HG03196 (cell line): ENCODE results near the gene GABRG3.
"Not testable (repeated sequence)": the region's sequence is repeated elsewhere in the genome, so short reads cannot be mapped to it uniquely, and the experiment has no call there.

Source experiments
- ATAC-seq: cut with Tn5 transposase; IDR thresholded peaks from one replicate; pipeline ENCODE4 v1.9.1; 2021; ENCODE audit not compliant: unreplicated experiment

GABRG3 gene

DNA sequence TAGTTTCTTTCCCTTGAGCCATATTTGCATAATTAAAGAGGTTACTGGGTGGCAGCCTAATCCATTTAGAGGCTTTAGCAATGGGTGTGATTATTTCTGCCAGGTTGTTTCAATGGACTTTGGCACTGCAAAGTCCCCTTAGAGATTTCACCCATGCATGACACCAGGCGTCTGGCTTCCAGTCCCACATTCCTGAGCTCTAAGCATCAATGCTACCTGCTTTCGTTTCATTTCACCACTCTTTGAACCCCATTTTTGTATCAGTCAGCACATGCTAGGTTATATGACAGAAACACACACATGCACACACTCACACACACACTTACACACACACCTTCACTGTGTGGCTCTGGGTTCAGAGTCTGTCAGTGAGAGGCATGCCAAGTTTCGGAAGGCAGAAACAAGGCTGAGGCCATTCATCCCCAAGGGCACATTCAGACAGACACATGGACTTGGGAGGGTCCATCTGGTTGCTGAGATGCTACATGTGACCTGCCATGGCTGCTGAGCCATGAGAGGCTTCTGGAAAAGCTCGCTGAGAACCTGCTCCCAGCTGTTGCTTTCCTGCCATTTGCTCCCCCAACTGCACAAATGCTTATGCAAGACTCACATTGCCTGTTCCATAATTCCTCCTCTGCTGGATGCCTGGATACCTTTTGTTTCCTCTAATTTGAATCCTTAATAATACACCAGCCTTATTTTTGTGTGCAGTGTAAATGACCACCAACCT, 354.1 kb downstream of the GABRG3 start:
- ATAC-seq: no peak

DNA sequence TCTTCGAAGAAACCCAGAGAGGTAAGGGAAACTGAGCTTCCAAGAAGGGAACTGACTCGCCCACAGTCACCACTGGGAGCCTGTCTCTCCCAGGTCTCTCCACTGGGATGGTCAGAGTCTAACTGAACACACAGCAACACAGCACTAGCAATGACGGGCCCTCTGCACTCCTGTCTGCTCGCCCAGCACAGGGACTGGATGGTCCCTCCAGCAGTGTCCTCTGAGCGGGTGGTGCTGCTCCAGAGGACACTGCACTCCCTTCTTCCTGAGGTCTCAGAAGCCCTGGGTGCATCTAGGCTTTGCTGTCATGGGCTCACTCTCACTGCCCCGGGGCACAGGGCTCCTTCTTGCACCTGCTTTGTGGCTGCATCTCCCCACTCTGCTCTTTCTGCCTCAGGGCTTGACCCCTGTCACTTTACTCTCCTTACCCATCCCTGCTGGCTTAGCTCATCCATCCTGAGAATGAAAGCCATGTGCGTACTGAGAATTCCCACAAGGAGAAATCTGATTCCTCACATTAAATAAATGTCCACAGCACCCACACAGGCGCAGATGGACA, 356.6 kb downstream of the GABRG3 start:
- ATAC-seq: no peak

DNA sequence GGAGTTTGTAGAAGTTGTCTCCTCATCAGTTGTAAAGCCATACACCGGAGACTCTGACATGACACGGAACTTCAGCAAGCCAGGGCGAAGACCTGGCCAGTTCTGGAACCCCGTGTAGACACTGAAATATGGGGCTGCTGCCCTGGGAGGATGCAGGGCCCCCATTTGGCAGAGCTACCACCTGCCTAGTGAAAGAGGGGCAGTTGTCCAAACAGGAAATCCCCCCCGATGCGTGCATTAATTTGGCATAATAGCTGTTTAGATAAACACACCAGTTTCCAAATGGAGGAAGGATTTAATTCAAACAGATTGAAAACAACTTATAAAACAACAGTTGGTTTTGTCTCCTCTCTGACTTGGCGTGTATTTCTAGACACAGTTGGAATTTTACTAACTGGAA, 357.2 kb downstream of the GABRG3 start:
- ATAC-seq: no peak

DNA sequence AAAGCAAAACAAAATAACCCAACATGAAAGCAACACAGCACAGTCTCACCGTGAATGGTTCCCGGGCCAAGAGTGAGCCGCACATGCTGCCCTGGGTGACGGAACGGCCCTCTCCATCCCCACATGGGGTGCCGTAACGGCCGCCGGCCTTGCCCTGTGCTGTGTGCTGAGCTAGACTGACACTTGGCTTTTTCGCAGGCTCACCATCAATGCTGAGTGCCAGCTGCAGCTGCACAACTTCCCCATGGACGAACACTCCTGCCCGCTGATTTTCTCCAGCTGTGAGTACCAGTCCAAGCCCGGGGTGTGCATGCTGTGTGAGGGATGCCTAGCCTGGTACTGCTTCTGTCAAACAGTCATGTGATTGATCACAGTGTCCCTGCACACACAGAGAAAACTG, 357.6 kb downstream of the GABRG3 start:
- no peak for ATAC-seq

DNA sequence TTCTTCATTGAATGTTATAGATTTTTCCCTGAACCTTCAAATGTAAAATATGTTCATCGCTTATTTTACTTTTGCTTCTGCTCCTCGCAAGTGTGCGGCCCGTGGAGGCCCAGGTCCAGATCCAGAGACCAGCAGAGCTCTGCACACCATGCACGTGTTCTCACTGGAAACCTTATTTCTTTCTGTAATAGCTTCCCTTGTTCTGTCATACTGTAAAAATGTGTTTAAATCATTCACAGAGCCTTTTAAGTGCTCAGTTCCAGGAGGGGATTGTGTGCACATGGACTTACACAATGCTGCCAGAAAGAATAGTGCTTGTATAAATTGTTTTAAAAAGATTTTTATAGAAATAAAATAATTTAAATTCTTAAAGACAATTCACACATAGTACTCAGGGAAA, 359.3 kb downstream of the GABRG3 start:
- no peak for ATAC-seq

DNA sequence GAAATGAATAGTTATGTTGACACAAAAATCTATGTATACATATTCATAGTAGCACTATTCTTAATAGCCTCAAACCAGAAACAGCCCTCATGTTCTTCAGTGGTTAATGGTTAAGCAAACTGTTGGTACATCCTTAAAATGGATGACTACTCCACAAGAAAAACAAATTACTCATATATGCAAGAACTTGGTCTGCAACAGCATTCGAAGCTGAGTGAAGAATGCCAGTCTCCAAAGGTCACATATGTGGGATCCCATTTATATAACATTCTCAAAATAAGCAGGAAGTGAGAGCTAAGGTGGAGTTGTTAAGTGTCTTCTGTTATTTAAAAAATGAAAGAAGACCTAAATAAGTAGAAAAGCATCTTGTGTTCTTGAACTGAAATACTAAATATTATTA, 365.7 kb downstream of the GABRG3 start:
- no peak for ATAC-seq

DNA sequence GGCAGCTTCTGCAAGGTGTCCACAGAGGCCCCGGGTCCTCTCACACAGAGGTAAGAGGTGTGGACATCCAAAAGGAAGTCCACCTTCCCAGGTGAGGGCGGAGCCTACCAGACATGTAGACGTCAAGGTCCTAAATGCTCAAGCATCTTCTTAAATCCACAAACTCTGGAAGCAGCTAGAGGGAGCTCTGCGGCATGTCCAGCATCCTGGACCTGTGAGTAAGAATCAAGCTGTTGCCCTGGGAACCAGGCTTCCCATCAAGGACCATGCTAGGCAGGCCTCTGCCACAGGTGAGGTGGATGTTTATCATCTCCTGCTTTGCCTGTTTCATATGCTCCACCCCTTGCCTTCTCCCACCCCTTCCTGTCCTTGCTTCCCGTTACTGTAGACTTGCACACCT, 368.2 kb downstream of the GABRG3 start:
- ATAC-seq: no peak

DNA sequence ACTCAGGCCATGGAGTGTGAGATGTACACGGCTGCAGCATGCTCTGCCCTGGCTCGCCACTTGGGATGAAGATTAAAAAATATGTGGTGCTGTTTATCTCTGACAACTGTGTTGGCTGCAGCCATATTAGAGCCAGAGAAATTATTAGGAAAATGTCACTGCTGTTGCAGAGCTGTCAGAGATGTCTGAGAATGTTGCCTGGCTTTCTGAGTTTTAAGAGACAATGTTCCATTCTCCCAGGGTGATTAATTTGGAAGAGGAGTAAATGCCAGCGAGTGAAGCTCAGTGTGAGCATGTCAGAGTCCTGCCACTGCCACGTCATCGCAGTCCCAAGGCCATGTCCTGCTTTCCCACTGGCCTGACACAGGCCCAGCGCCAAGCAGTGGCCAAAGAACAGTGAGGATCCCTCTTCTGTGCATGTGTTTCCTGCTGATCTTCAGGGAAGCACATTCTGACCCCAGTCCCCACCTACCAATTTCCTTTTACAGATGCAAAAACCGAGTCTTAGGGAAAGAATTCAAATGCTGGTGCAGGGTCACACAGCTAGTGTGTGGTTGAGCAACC, 370.9 kb downstream of the GABRG3 start:
- ATAC-seq: no peak

DNA sequence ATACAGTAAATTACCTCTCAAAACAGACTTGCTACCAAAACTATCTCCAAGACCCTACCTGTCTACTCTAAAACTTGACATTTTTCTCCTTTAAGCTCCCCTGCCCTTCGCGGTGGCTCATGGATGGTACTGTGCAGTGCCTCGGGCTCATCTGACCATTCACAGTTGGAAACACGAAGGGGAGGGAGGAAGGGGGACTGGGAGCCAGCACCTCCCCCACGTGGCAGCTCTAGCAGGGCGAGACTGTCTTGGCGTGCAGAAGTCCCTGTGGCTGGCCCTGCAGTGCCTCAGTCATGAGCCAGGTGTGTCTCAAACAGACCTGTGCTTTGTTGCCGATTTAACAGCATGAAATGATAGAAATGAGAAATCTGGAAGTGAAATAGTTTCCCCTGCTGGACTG, 372.0 kb downstream of the GABRG3 start:
- ATAC-seq: no peak

DNA sequence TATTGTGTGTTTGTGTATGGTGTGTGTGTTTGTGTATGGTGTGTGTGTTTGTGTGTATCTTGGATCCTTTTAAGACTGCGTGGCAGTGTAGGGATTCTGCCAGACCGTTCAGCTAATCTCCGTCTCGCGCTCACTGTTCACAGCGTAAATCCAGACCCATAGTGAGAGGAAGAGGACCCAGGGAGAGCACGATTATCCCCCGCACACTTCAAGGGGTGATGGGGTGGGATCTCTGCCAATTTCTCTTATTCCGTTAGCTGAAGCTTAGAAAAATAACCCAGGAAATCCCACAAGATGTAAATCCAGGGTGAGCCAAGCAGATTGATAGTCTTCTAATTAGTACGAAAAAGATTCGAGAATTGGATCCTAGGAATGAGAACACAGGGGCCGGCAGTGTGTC, 381.2 kb downstream of the GABRG3 start:
- no peak for ATAC-seq

DNA sequence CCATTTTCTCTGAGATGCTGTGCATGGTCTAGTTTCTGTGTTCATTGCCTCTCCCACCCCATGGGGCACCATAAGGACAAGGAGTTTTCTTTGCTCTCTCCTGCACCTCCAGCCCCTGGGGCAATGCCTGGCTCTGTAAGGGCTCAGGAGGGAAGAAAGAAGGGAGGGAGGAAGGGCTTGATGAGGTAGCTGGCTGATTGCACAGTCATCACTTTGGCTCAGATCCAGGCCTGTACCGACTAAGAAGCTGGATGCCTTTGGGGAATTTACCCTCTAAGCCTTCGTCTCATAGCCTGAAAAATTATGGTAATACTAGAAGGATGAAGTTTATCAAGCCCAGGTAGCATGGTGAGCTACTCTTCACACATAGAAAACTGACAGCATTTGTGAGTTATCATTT, 382.9 kb downstream of the GABRG3 start:
- ATAC-seq: no peak

DNA sequence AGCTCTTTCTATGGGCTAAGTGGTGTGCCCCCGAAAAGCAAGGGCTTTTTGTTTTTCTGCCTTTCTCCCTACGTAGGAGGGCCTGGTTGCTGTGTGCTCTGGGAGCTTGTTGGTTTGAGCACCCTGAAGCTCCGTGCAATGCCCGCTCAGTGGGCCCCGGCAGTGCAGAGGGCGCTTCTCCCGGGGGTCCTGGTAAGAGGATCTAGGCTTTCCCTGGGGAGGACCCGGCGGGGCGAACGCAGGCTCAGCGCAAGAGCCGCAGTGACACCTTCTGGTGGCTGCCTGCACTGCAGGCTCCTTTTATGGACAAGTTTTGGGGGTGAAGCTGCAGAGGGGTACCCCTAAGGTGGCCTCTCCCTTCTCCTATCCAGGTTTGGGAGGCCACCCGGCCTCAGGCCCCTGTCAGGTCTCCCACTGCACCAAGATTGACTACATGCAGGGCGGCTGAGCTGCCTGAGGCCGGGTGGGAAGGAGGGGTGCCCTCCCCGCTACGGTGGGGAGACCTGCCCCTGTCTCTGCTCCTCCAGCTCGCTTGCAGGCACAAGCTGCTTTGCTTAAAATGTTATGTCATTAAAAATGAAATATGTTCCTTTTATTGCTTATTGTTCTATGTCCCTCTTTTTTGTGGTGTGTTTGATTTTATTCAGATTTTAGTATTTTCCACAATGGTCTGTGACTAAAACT, 387.9 kb downstream of the GABRG3 start:
- no peak for ATAC-seq

DNA sequence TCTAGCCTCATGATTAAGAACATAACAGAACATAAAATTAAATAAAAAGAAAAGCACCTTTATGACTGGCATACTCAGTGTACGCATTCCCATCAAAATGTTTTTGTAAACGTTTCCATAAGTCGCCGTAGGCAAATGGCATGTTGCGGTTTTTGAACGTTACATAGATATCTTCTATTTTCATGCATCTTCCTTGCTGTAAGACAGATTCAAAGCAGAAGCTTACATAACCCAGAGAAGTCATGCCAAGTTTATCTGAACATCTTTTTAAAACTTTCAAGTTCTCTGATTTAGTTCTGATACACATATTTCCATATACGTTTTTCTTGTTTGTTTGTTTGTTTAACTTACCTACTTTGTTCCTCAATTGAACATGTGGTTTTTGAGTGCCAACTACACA, 388.6 kb downstream of the GABRG3 start:
- no peak for ATAC-seq

DNA sequence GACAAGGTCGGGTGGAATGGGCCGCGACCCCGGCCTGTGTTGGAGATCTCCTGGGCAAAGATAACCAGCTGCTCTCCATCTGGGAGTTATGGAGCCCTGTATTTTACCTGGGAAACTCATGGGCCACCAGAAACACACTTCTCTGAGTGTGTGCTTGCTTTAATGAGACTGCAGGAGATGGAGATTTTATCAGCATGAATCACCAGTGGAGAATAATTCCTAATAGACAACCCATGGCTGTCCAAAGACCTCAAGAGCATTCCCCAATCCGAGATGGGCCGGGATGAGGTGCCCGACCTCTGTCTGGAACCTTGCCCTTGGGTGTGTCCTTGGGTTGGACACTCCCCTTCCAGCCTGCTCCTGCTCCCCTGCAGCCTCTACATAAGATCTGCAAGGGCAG, 389.3 kb downstream of the GABRG3 start:
- no peak for ATAC-seq

DNA sequence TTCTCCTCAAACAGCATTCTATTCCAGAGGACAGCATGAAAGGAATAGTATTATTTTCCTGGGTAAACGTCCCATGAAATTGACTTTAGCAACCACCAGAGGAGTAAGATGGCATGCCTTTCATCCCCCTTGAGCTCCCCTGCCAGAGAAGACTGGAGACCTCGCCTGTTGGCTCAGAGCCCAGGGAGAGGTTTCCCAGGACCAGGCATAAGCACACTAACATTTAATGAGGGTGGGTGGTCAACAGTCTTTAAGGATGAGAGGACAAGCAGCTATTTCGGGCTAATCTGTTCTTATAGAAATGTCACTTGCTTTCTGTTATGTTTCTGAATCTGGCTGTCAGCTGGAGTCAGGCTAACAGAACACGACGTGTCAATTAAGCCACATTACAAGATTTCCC, 390.5 kb downstream of the GABRG3 start:
- no peak for ATAC-seq

DNA sequence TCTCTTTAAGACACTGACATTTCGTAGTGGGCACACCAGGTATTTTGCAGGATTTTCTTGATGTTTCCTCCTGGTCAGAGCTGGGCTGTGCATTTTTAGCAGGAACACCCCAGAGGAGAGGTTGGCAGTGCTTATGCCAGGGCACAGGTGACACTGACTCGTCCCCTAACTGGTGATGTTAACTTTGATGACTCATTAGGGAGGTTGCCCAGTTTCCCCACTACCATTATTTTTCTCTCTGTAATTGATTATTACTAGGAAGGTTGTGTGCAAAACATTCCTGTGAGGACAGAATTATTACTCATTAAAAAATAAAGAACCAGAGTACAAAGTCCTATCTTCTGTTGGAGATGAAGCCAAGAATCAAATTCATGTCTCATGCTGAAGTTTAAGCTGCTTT, 394.5 kb downstream of the GABRG3 start:
- no peak for ATAC-seq

DNA sequence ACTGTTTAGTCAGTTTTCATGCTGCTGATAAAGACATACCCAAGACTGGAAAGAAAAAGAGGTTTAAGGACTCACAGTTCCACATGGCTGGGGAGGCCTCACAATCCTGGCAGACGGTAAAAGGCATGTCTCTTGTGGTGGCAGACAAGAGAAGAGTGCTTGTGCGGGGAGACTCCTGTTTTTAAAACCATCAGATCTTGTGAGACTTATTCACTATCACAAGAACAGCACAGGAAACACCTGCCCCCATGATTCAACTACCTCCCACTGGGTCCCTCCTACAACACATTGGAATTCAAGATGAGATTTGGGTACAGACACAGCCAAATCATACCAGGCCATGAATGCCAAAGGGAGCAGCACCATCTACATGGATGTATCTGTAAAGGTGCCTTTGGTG, 406.4 kb downstream of the GABRG3 start:
- ATAC-seq: not testable (repeated sequence)

DNA sequence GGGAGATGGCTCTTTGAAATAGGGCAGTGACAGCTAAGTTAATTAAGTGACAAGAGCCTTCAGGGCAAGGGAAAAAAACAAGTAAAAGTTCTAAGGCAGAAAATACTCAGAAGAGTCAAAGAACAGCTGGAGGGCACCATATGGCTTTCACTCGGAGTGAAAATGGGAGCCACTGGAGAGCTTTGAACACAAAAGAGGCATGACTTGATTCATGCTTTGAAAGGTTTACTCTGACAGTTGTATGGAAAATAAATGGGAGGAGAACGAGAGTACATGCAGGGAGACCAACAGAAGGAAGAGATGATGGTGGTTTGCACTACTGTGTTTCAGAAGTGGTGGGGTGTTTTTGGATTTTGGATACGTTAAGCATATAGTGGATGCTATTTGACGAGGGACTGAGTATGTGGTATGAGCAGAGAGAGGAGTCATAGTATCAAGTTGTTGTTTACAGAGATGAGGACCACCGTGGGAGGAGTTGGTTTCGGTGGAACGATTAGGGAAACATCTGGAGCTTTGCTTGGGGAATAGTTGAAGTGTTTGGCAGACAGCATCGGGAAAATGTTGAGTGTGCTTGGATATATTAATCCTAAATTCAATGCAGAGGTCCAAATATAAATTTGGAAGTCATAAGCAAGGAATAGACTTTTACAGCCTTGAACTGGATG, 411.5 kb downstream of the GABRG3 start:
- no peak for ATAC-seq

DNA sequence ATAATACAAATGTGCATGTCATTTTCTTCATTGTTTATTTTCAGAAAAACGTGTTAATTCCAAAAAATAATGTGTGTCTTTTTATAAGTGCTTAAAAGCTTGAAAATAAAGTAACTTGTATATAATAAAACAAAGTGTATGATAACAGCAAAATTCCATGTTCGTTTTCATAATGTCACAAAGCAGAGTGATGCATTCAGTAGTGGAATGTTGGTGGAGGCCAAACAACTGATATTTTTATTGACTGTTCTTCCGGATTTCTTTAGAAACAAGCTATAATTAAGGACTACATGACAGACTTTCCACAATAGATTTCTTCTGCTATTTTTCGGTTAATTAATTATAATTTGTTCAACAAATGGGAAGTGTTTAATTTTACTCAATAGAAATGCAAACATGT, 412.7 kb downstream of the GABRG3 start:
- ATAC-seq: no peak

DNA sequence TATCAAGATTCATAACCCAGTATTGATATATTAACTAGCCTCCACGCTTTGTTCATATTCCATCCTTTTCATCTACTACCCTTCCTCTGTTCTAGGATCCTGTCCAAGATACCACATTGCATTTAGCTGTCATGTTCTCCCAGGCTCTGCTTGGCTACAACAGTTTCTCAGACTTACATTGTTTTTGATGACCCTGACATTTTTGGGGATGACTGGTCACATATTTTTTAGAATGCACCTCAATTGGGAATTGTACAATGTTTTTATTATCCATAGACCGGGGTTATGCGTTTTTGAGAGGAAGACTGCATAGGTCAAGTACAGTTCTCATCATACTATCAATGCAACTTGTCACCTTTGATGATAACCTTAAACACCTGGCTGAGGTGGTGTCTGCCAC, 421.2 kb downstream of the GABRG3 start:
- no peak for ATAC-seq

DNA sequence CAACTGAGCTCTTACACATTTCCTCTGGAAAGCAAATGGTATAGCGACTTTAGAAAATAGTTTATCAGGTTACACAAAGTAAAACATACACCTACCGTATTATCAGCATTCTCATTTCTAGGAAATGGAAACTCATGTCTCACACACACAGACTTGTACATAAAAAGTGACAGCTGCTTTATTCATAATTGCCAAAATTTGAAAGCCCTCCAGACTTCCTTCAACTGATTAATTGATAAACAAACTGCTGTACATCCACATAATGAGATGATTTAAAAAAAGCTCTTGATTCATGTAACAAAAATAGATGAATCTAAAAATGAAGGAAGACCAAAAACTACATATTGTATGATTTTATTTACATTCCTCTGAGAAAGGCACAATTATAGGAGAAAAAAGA, 425.5 kb downstream of the GABRG3 start:
- no peak for ATAC-seq

DNA sequence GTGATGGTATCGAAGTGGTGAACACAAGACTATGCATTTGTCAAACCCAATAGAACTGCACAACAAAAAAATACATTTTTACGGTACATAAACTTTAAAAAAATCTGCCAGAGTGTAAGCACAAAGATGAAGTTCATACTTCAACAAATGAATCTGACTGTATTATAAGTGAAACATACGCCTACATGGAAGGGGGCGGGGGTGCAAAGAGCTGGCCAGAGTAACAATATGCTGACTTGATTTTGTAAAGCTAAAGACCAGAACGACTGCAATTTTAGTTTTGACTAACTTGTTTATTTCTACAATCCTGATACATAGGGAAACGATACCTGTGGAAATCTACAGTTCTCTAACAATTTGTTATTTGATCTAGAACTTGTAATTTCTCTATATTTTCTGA, 426.0 kb downstream of the GABRG3 start:
- ATAC-seq: no peak
